ENCODE measurements around the gene ERF.
A peak's percentile ranks its signal among the peaks of the same experiment; 100 is the strongest.

Gene ERF

GRCh38 chr19:42230571-42230970, 24.4 kb downstream of the ERF start:
- no peak for ATAC-seq
- DNase-seq (ENCODE audit: low spot score in 2 of 2): no peak
- H3K27ac Mint-ChIP-seq: peak overlapping the region; percentile 89
- no peaks in the 10 kb centered on the region for H3K9me3 Mint-ChIP-seq
- H3K4me3 Mint-ChIP-seq: no peak overlapping the region
- peaks cover 45% of the 10 kb centered on the region for H3K4me1 Mint-ChIP-seq
- H3K36me3 Mint-ChIP-seq: peaks cover 99% of the 10 kb centered on the region

- Mint-ChIP-seq H3K27ac (peak overlapping the region; percentile 89), H3K4me3 (no peak overlapping the region), H3K9me3 (no peaks in the 10 kb centered on the region), H3K4me1 (peaks cover 39% of the 10 kb centered on the region), H3K36me3 (peaks cover 97% of the 10 kb centered on the region)
- no peak for DNase-seq (ENCODE audit: low spot score in 2 of 2)
- no peak for ATAC-seq
These were observed 25.0 kb downstream of the ERF start for GRCh38 chr19:42229855-42230351.

GRCh38 chr19:42229301-42229854, 25.6 kb downstream of the ERF start:
- peaks cover 39% of the 10 kb centered on the region for H3K4me1 Mint-ChIP-seq
- peaks cover 97% of the 10 kb centered on the region for H3K36me3 Mint-ChIP-seq
- ATAC-seq (no peak), DNase-seq (ENCODE audit: low spot score in 2 of 2) (no peak)
- no peaks in the 10 kb centered on the region for H3K9me3 Mint-ChIP-seq
- peak overlapping the region; percentile 89 for H3K27ac Mint-ChIP-seq
- no peak overlapping the region for H3K4me3 Mint-ChIP-seq

- H3K36me3 Mint-ChIP-seq: peaks cover 96% of the 10 kb centered on the region
- ATAC-seq (no peak), DNase-seq (ENCODE audit: low spot score in 2 of 2) (no peak)
- peak overlapping the region; percentile 89 for H3K27ac Mint-ChIP-seq
- peaks cover 35% of the 10 kb centered on the region for H3K4me1 Mint-ChIP-seq
- no peaks in the 10 kb centered on the region for H3K9me3 Mint-ChIP-seq
- H3K4me3 Mint-ChIP-seq: no peak overlapping the region
These were observed 26.3 kb downstream of the ERF start for GRCh38 chr19:42228641-42229040.

GRCh38 chr19:42226886-42227285, 28.0 kb downstream of the ERF start:
- Mint-ChIP-seq H3K4me1 (peaks cover 43% of the 10 kb centered on the region), H3K27ac (peak overlapping the region; percentile 77), H3K9me3 (no peaks in the 10 kb centered on the region), H3K4me3 (no peak overlapping the region), H3K36me3 (peaks cover 93% of the 10 kb centered on the region)
- no peak for DNase-seq (ENCODE audit: low spot score in 2 of 2)
- no peak for ATAC-seq

GRCh38 chr19:42225718-42226292, 29.1 kb downstream of the ERF start:
- peaks cover 47% of the 10 kb centered on the region for H3K4me1 Mint-ChIP-seq
- no peaks in the 10 kb centered on the region for H3K9me3 Mint-ChIP-seq
- ATAC-seq (no peak), DNase-seq (ENCODE audit: low spot score in 2 of 2) (no peak)
- peaks cover 82% of the 10 kb centered on the region for H3K36me3 Mint-ChIP-seq
- H3K27ac Mint-ChIP-seq: no peak overlapping the region
- H3K4me3 Mint-ChIP-seq: no peak overlapping the region

GRCh38 chr19:42224940-42225717, 29.8 kb downstream of the ERF start:
- DNase-seq (ENCODE audit: low spot score in 2 of 2) (no peak), ATAC-seq (no peak)
- H3K9me3 Mint-ChIP-seq: no peaks in the 10 kb centered on the region
- peaks cover 53% of the 10 kb centered on the region for H3K4me1 Mint-ChIP-seq
- no peak overlapping the region for H3K4me3 Mint-ChIP-seq
- H3K27ac Mint-ChIP-seq: no peak overlapping the region
- peaks cover 78% of the 10 kb centered on the region for H3K36me3 Mint-ChIP-seq

- no peak for DNase-seq (ENCODE audit: low spot score in 2 of 2)
- H3K27ac Mint-ChIP-seq: peak overlapping the region; percentile 99
- H3K9me3 Mint-ChIP-seq: no peaks in the 10 kb centered on the region
- peak overlapping the region; percentile 94 for H3K4me3 Mint-ChIP-seq
- ATAC-seq: no peak
- peaks cover 54% of the 10 kb centered on the region for H3K4me1 Mint-ChIP-seq
- peaks cover 63% of the 10 kb centered on the region for H3K36me3 Mint-ChIP-seq
These were observed 34.2 kb downstream of the ERF start for GRCh38 chr19:42220751-42221097.

- Mint-ChIP-seq H3K4me3 (peak within 1 kb of the TSS; percentile 94), H3K36me3 (peaks cover 65% of the 10 kb centered on the region), H3K9me3 (no peaks in the 10 kb centered on the region), H3K27ac (peak within 1 kb of the TSS; percentile 99), H3K4me1 (peaks cover 61% of the 10 kb centered on the region)
- DNase-seq (ENCODE audit: low spot score in 2 of 2) (peak; percentile 94 to 98), ATAC-seq (peak; percentile 88)
These were observed 34.8 kb downstream of the ERF start, which contains the start of gene ZNF526 for GRCh38 chr19:42219812-42220750. TSS of gene ZNF526 (plus strand) at chr19:42220312. CDS start at chr19:42224404, 4,092 bp downstream.

- H3K4me1 Mint-ChIP-seq: peaks cover 77% of the 10 kb centered on the region
These were observed 37.1 kb downstream of the ERF start, which contains the start of gene DEDD2 for GRCh38 chr19:42217520-42218437. TSS of gene DEDD2 (minus strand) at chr19:42217677. CDS start at chr19:42217007, 670 bp downstream.

GRCh38 chr19:42216653-42217519, 38.0 kb downstream of the ERF start:
- no peak for DNase-seq (ENCODE audit: low spot score in 2 of 2)
- ATAC-seq: peak; percentile 0
- Mint-ChIP-seq H3K4me1 (peaks cover 72% of the 10 kb centered on the region), H3K4me3 (peak overlapping the region; percentile 94), H3K27ac (peak overlapping the region; percentile 99), H3K36me3 (peaks cover 69% of the 10 kb centered on the region), H3K9me3 (no peaks in the 10 kb centered on the region)

More at GRCh38 chr19:42217520-42218437, 37.1 kb downstream of the ERF start, which contains the start of gene DEDD2:
- peak within 1 kb of the TSS; percentile 94 for H3K4me3 Mint-ChIP-seq
- DNase-seq (ENCODE audit: low spot score in 2 of 2) (peak; percentile 100), ATAC-seq (peak; percentile 85)
- H3K36me3 Mint-ChIP-seq: peaks cover 66% of the 10 kb centered on the region
- peak within 1 kb of the TSS; percentile 99 for H3K27ac Mint-ChIP-seq
- H3K9me3 Mint-ChIP-seq: no peaks in the 10 kb centered on the region

- Mint-ChIP-seq H3K4me1 (peaks cover 62% of the 10 kb centered on the region), H3K9me3 (no peaks in the 10 kb centered on the region), H3K4me3 (peak overlapping the region; percentile 94), H3K36me3 (peaks cover 84% of the 10 kb centered on the region), H3K27ac (peak overlapping the region; percentile 99)
- DNase-seq (ENCODE audit: low spot score in 2 of 2): no peak
- ATAC-seq: no peak
These were observed 40.0 kb downstream of the ERF start for GRCh38 chr19:42214810-42215485.

GRCh38 chr19:42212886-42213285, 42.0 kb downstream of the ERF start:
- no peak for DNase-seq (ENCODE audit: low spot score in 2 of 2)
- H3K27ac Mint-ChIP-seq: peak overlapping the region; percentile 99
- H3K36me3 Mint-ChIP-seq: peaks cover 95% of the 10 kb centered on the region
- no peak for ATAC-seq
- peaks cover 63% of the 10 kb centered on the region for H3K4me1 Mint-ChIP-seq
- no peak overlapping the region for H3K4me3 Mint-ChIP-seq
- H3K9me3 Mint-ChIP-seq: no peaks in the 10 kb centered on the region

Measured in stimulated activated effector memory CD8-positive, alpha-beta T cell treated with anti-CD3 and anti-CD28 coated beads, Interleukin-12 subunit alpha, Interleukin-12 subunit beta, amount 100 ng/mL, for 72 hours (primary cell).